Keratinocyte (primary cell): ENCODE measurements around the gene CDC16.

Experiments used
- CTCF ChIP-seq, 3 experiments: IDR thresholded peaks in 1 of 3; conservative IDR thresholded peaks in 1 of 3; optimal IDR thresholded peaks in 1 of 3; 2 replicates in 2 of 3; 3 replicates in 1 of 3; pipeline versions ENCODE3 to v1.5.1; 2011; ENCODE audit warnings: low read length in 3 of 3, mild to moderate bottlenecking in 3 of 3, moderate library complexity in 2 of 3, control low read depth in 1 of 3, inconsistent platforms in 1 of 3; ENCODE audit not compliant: insufficient read depth in 2 of 3; ENCODE audit errors: extremely low read depth in 1 of 3
- EZH2 ChIP-seq: IDR thresholded peaks from one replicate; pipeline ENCODE4 v1.6.1; 2012; ENCODE audit warnings: inconsistent platforms, mild to moderate bottlenecking, low read length, moderate library complexity

GRCh38 chr13:114225610-114226009 is 9.1 kb upstream of the CDC16 start:
- TF ChIP-seq CTCF (optimal IDR thresholded peaks at IDR 0.05 in 1 of 3, IDR thresholded peaks at IDR 0.05 in 1 of 3, conservative IDR thresholded peaks at IDR 0.05 in 1 of 3; ENCODE audit: extremely low read depth in 1 of 3, insufficient read depth in 2 of 3, low read length in 3 of 3) (no peak), EZH2 (no peak)
